UCSD-AML1 (cell line): ENCODE data around the gene EXOC3L1.

ENCODE experiments used
- DNase-seq: peaks from one replicate; lab custom pipeline; 2025; ENCODE audit not compliant: unreplicated experiment; lab: John Stamatoyannopoulos, UW

EXOC3L1 gene

DNA sequence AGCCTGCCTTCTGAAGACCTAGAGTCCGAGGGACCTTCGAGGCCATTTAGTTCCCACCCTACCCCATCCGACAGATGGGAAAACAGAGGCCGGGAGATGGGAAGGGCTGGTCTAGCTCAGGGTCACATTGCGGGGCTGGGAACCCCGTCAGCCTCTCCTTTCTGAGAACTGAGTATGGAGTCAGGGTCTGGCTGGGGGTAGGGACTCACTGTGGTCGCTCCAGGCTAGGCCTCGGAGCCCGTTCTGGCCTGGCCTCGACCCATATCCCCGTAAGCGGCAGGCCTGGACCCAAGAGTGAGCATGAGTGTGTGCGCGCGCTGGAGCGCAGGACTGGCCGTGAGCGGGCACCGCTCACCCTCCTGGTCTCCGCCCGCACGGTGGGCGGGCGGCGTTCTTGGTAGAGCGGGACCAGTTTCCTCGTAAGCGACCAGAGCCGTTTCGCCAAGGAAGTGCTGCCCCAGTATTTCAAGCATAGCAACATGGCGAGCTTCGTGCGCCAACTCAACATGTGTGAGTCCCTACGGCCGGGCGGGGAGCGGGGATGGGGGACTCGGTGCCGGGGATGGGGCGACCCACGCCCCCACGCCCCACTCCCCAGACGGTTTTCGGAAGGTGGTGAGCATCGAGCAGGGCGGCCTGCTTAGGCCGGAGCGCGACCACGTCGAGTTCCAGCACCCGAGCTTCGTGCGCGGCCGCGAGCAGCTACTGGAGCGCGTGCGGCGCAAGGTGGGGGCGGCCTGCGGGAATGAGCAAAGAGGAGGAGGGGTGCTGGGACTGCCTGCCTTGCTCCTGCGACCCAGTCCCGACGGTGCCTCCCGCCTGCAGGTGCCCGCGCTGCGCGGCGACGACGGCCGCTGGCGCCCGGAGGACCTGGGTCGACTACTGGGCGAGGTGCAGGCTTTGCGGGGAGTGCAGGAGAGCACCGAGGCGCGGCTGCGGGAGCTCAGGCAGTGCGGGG lies 24.5 kb downstream of the EXOC3L1 start:
- DNase-seq: no peak

DNA sequence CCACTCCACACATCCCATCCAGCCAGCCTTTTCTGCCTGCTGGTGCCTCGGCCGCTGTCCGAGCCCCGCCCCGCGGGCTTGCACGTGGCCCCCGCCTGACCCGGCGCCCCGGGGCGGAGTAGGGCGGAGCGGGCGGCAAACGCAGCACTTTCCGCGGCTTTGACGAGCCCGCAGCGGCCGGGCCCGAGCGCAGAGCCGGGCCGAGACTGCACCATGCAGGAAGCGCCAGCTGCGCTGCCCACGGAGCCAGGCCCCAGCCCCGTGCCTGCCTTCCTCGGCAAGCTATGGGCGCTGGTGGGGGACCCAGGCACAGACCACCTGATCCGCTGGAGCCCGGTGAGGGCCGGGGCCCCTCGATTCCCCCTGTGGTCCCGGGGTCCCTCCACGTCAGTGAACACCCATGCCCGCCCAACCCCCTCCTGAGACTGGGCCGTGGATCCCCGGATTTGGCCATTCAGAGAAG lies 25.3 kb downstream of the EXOC3L1 start, which contains the start of gene HSF4:
HSF4 (plus strand) TSS at position 147 of the 463 bp plus-strand sequence; CDS start at position 214, 67 bp downstream.
- DNase-seq: no peak

DNA sequence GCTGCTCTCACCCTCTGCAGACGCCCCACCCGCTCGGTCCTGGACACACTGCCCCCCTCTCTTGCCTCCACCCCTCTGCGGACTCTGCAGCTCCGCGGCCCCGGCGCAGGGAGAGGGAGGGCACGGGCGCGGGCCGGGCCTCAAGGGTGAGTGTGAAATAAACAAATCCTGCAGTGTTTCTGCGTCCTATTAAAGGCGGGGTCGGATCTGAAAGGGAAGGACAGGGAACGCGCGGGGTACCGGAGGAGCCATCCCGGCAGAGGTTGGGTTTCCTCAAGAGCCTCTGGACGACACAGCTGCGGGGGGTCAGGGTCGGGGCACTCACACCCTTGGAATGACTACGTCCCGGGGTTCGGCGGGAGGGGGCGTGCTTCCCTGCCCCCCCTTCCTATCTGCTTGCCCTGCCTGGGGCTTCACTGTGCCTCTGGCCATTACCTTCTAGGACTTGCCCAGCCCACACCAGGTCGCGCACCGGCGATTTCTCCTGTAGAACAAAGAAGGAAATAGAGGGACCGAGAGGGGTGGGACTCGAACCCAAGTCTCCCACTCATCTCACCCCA lies 25.9 kb downstream of the EXOC3L1 start:
- DNase-seq: no peak

DNA sequence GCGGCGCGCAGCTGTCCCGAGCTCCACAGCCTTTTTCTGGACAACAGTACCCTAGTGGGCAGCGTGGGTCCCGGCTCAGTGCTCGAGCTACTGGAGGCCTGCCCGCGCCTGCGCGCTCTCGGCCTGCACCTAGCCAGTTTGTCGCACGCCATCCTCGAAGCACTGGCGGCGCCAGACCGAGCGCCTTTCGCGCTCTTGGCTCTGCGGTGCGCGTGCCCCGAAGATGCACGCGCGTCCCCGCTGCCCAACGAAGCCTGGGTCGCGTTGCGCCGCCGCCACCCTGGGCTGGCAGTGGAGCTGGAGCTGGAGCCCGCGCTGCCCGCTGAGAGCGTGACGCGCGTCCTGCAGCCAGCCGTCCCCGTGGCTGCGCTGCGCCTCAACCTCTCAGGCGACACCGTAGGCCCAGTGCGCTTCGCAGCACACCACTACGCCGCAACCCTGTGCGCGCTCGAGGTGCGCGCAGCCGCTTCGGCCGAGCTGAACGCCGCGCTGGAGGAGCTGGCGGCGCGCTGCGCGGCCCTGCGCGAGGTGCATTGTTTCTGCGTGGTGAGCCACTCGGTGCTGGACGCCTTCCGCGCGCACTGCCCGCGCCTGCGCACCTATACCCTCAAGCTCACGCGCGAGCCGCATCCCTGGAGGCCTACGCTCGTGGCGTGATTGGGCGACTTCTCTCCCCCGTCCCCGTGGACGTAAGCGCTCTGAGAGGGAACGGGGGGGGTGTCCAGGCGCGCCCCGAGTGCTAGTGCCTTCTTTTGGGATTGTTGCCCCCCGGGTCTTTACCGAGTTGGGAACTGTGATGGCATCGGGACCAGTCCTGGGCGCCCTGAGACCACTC lies 26.6 kb downstream of the EXOC3L1 start:
- DNase-seq: no peak

DNA sequence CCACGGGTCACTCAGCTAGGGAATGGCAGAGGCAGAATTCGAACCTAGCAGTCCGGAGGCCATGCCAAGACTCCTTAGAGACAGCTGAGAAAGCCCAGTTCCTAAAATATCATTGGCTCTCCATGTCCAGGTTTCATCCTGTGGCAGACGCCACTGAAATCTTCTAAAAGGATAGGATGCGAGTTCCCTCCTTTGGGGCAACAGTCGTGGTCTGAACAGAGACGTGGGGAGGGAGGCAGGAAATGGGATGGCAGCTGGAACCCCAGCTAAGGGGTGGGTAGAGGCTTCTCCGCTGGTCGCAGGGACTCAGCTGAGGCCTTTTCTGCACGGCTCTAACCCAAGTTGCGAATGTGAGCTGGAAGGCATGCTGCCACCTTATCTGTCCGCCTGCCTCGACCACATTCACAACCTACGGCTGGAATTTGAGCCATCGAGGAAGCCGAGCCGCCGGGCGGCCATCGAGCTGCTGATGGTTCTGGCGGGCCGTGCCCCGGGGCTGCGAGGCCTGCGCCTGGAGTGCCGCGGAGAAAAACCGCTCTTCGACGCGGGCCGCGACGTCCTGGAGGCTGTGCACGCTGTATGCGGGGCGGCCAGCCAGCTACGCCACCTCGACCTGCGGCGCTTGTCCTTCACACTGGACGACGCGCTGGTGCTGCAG lies 27.3 kb downstream of the EXOC3L1 start:
- DNase-seq: no peak

DNA sequence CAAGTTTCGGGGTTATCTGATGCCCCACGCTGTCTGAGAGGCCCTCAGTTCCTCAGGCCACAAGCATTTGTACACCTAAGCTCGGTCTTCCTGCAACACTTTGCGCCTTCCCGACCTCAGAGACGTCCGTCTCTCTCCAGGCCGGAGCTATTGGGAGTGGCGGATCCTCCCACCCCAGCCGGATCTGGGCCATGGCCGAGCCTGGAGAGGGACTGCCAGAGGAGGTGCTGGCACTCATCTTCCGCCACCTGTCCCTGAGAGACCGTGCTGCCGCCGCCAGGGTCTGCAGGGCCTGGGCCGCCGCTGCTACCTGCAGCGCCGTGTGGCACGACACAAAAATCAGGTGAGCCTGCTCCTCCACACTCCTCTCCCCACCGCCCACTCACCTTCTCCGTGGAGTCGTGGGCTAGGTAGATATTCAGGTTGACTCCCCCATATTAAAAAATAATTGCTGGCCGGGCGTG lies 28.3 kb downstream of the EXOC3L1 start:
- no peak for DNase-seq

DNA sequence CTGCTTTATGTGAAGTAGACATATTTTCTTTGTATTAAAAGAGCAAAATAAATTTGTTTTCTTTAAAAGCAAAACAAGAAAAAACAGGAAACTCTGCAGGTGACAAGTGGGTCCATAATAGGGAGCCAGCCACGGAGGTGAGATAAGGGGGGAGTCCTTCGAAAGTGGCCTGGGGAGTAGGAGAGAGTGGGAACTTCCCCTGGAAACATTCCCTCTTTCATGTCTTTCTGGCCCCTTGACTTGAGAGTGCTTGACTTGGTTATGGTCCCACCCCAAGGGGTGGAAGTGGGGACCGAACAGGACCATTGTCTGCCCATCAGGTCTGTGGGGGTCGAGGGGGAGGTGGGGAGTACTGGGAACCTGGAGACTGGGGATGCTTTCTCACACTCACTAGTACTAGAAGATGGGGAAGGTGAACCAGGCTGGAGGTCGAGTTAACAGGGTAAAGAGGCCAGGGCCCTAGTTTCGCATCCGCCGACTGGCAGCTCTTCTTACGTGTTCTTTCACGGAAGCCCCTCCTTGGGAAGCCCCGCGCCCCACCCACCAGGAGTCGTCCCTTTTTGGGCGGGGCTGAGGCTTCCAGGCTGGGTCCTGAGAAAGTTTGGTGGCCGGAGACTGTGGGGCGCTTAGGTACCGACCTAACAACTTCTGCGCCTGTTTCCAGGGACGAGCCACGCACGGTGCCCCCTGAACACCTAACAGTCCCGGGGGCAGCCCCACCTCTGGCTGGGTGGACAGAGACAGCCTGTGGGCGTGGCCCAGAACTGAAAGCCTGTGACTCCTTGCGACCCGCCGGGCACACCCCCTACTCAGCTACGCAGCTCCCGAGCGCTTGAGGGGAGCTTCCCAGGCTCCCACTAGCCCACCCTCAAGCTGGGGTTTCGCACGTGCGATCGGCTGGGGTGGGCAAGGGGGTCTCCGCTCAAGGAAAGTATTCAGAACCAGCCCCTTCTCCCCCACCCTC lies 31.0 kb downstream of the EXOC3L1 start:
- DNase-seq: peak; percentile 74

DNA sequence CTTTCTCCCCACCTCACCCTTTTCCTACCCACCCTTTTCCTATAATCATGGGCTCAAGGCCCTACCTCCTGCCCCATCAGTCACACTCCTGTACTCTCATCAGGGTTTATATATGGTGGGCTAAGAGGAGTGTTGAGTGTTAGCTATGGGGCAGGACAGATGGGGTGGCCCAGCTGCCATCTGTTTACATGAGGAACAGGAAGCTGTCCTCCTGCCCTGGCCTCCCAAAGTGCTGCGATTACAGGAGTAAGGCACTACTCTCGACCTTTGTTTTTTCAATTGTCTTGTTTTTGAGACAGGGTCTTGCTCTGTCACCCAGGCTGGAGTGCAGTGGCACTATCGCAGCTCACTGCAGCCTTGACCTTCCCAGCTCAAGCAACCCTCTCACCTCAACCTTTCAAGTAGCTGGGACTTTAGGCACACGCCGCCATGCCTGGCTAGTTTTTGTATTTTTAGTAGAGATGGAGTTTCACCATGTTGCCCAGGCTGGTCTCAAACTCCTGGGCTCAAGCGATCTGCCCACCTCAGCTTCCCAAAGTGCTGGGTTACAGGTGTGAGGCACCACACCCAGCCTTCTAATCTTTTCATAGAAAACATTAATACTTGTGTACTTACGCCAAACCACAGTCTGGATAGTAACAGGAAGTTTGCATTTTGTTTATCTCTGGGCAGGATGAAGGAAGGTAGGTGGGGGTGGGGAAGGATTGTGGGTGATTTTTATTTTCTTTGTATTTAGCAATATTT lies 31.9 kb downstream of the EXOC3L1 start:
- no peak for DNase-seq

DNA sequence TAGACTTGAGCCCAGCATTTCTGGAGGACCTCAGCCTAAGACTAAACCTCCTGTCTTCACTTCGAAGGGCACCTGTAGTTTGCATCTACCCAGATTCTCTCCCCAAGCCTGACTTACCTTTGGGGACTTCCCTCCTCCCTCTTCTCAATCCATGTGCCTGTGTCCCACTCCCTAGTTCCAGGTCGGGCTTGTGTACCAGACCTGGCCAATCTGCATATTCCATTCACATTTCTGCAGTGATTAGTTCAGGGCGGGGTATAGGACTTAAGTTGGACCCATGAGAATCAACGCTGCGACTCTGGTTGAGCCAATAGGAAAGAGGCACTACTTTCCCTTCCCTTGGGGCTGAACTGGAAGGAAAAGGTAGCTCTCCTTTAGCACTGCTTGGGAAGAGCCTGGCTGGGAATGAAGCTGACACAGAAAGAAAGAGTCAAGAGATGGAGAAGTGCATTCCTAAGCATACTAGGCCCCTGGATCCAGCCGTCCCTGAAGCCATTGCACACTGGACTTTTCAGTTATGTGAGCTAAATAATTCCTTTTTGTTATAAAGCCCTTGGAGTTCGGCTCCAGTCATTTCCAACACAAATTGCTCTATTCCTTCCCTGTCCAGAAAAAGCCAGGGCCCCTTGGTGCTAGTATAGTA lies 32.7 kb downstream of the EXOC3L1 start:
- DNase-seq: no peak

DNA sequence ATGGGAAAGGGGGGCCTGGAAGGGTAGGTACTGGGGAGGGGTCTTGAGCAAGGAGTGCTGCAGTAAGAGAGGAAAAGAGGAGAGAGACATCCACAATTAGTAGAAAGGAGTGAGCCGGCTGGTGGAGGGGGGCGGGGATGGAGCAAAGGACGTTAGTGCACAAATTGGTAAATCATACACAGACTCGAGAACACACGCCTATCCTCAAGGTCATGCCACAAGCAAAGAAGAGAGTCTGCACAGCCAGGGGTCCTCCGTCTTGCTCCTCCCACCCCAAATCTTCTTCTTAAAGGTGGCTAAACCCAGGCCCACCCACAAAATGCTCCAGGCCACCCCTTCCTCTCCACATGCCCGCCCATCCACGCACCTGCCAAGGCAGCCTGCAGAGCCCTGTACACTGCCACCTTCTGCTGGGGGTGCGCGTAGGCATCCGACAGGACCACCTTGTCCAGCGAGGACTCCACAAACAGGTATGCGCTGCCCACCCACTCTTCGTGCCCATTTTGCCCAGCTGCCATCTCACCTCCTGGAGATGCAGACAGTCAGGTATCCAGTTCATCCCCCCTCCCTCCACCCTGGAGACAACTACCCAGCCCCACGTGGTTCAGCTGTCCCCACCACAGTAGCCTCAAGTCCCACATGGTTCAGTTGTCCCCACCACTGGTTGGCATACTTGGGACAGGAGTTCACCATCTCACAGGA lies 33.6 kb downstream of the EXOC3L1 start:
- no peak for DNase-seq

DNA sequence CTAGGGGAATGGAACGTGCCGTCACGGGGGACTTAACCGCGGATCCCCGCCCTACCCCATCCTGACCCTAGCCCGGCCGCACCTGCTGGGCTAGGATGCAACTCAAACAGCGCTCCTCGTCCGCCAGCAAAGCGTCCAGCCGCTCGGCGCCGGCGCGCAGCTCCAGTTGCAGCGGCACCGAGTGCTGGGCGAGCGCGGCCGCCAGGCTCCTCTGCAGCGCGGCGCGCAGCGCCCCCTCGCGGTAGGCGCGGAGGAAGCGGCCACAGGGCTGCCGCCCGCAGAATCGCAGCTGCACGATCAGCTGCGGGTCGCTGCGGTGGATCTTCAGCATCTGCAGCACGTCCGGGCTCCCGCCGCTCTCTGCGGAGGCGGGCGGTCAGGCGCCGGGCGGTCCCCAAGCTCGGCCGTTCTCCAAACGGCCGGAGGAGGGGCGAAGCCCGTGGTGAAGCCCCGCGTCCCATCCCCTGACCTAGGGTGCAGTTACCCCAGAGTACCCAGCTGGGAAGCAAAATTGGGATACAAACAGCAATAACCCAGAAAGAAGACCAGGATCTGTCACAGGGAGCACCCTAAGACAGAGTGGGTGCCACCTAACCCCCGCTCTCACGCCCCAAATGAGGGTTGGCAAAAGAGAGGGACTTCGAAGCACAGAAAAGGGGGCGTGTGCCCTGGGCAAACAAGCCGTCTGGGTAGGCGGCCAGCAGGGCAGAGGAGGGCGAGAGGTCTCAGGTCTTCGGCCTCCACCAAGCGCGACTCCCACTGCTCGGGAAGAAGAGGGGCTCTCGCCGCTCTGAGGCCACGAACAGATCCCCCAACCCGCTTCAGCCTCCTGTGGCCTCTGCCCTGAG lies 34.4 kb downstream of the EXOC3L1 start:
- peak; percentile 78 for DNase-seq

DNA sequence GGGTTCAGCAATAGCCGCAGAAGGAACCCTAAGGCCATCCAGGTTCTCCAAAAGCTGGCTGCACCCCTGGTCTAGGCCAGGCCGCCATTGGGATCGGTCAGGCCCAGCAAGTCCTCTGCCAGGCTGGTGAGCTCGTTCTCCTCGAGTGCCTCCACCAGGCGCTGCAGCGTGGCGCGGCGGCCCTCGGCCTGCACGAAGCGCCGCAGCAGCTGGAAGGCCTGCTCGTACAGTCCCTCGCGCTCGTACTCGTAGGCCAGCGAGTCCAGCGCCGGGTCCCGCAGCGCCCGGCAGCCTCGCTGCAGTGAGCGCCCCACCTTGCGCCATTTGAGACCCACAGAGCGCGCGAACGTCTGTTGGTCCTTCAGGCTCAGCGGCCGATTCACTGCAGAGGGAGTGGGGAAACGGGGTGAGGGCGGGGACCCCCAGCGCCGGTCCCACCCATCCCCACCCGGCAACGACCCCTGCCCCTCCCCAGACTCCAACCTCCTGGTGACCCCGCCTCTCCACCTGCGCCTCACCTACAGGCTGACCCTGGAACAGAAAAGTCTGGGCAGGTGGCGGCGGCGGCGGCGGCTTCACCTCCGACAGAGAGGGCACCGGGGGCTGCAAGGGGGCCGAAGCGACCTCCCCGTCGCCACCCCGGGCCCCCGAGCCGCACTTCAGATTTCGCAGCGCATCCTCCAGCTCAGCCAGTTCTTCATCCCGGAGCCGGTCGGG lies 35.2 kb downstream of the EXOC3L1 start:
- no peak for DNase-seq

DNA sequence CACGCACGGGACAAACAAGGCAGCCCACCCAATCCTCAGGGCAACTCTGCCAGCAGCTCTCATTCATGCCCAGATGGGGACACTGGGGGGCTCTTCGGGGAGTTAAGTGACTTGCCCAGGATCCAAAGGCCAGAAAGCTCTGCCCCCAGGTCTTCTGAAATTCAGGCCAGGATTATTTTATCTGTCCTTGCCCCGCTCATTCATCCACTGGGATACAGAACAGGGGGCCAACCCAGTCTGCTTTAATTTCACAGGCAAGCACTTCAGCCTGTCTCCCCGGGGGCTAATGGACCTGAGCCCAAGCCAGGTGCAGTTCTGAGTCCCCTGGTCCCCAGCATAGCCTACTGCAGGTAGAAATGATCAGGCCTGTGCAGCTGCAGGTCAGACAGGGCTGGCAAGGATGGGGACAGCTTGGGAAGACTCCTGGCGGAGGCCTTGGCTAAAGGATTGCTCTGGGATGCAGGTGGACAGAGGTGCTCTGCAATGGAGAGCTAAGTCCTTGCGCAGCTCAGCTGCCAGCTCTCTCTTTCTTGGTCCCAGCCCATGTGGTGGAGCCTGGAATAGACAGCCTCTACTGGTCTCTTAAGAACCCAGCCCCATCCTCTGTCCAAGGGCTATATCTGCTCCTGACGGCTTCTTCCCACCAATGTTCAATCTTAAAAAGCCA lies 38.4 kb downstream of the EXOC3L1 start:
- no peak for DNase-seq

DNA sequence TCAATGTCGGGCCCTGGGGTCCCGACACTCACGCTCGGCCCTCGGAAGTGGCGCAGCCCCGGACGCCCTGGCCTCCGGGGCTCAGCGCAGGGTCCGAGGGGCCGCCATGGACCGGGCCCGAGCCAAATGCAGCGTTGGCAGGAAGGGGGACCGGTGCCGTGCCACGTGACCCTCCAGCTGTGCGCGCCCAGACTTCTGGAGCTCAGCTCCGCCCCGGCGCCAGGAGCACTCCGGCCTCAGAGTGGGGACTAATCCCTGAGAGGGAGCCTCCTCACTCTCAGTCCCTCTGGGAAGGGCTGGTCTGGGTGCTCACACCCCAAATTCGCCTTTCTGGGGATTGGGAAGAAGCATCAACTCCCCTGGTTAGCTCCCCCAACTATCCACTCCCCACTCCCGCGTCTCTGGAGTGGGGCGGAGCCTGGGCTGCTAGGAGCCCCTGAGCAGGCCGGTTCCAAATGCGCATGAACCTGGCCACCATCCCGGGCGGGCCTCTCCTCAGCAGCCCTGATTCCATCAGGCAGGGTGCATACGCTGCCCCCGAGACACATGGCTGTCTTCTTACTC lies 39.0 kb downstream of the EXOC3L1 start, which contains the start of gene B3GNT9:
B3GNT9 (minus strand) TSS at position 166 of the 564 bp plus-strand sequence. CDS start 513 bp downstream, outside the sequence.
- DNase-seq: no peak
